Neural cell (in vitro differentiated cells): ENCODE results near the gene SUFU. TPM values are rescaled to one million over a fixed set of nuclear protein-coding genes. Genes with fewer than 3 reads are reported as not detected.

Experiments
- H2AFZ ChIP-seq: fragments of 200-600, 300-800 bp; sonication (generic), shearing (Covaris generic); 2 replicates; pipeline ENCODE4 v1.6.0; 2014; ENCODE audit warnings: low read depth, mild to moderate bottlenecking, antibody characterized with exemption, low read length, moderate library complexity
- H3F3A ChIP-seq: fragments of 200-600 bp; shearing (Covaris generic); 2 replicates; pipeline ENCODE4 v1.6.1; 2016; ENCODE audit warnings: mild to moderate bottlenecking, moderate library complexity, mixed read lengths, antibody characterized with exemption, low read length; ENCODE audit not compliant: insufficient read depth, poor library complexity, severe bottlenecking
- H3K27ac ChIP-seq: fragments of 200-600, 300-800 bp; sonication (generic), shearing (Covaris generic); 2 replicates; pipeline ENCODE4 v1.5.1; 2014; ENCODE audit warnings: mild to moderate bottlenecking, low read length, moderate library complexity
- H3K27me3 ChIP-seq: fragments of 300-800, 200-600 bp; sonication (generic), shearing (Covaris generic); 2 replicates; pipeline ENCODE4 v1.6.0; 2014; ENCODE audit warnings: mild to moderate bottlenecking, low read depth, low read length, moderate library complexity; ENCODE audit not compliant: insufficient read depth
- H3K36me3 ChIP-seq: fragments of 300-800, 200-600 bp; sonication (generic), shearing (Covaris generic); 2 replicates; pipeline ENCODE4 v1.5.1; 2014; ENCODE audit warnings: mild to moderate bottlenecking, antibody characterized with exemption, low read length, moderate library complexity; ENCODE audit not compliant: insufficient read depth
- H3K4me2 ChIP-seq: fragments of 300-800, 200-600 bp; sonication (generic), shearing (Covaris generic); 2 replicates; pipeline ENCODE4 v1.6.0; 2014; ENCODE audit warnings: mild to moderate bottlenecking, low read length
- H3K4me3 ChIP-seq: fragments of 300-800, 200-600 bp; sonication (generic), shearing (Covaris generic); 2 replicates; pipeline ENCODE4 v1.5.1; 2014; ENCODE audit warnings: mild to moderate bottlenecking, low read length, moderate library complexity
- H3K79me2 ChIP-seq: fragments of 200-600 bp; shearing (Covaris generic); replicated peaks from 2 replicates; pipeline ENCODE4 v1.6.0; 2014; ENCODE audit warnings: mild to moderate bottlenecking, low read length, moderate library complexity; ENCODE audit not compliant: insufficient read depth
- H3K9ac ChIP-seq: fragments of 300-800, 200-600 bp; sonication (generic), shearing (Covaris generic); 2 replicates; pipeline ENCODE4 v1.6.1; 2016; ENCODE audit warnings: mild to moderate bottlenecking, low read length, mixed read lengths
- H3K9me2 ChIP-seq: fragments of 200-600 bp; shearing (Covaris generic); 2 replicates; pipeline ENCODE4 v1.6.1; 2016; ENCODE audit warnings: mild to moderate bottlenecking, low read length, mixed read lengths; ENCODE audit not compliant: insufficient read depth
- H3K9me3 ChIP-seq: fragments of 200-600, 300-800 bp; sonication (generic), shearing (Covaris generic); 2 replicates; pipeline ENCODE4 v1.6.1; 2016; ENCODE audit warnings: mild to moderate bottlenecking, mixed run types, low read length, moderate library complexity, mixed read lengths
- H4K20me1 ChIP-seq: fragments of 200-600 bp; shearing (Covaris generic); 2 replicates; pipeline ENCODE4 v1.6.1; 2016; ENCODE audit warnings: mild to moderate bottlenecking, mixed run types; ENCODE audit not compliant: insufficient read depth
- EP300 ChIP-seq: fragments of 450-650 bp; conservative IDR thresholded peaks from 2 replicates; pipeline ENCODE4 v1.6.1; 2014; ENCODE audit warnings: antibody characterized with exemption, mild to moderate bottlenecking, moderate library complexity; ENCODE audit not compliant: poor library complexity, severe bottlenecking
- EZH2 ChIP-seq: fragments of 200-600, 300-800 bp; shearing (Covaris generic), sonication (generic); IDR thresholded peaks from 2 replicates; pipeline ENCODE4 v1.6.1; 2014; ENCODE audit warnings: antibody characterized with exemption, low read length, borderline replicate concordance, mild to moderate bottlenecking; ENCODE audit not compliant: insufficient read depth, poor library complexity, severe bottlenecking
- MXI1 ChIP-seq: fragments of 450-650 bp; conservative IDR thresholded peaks from 2 replicates; pipeline ENCODE4 v1.6.1; 2014; ENCODE audit warnings: antibody characterized with exemption, mild to moderate bottlenecking; ENCODE audit not compliant: poor library complexity, severe bottlenecking
- POLR2AphosphoS5 ChIP-seq: IDR thresholded peaks from 2 replicates; pipeline ENCODE4 v1.6.1; 2012
- RAD21 ChIP-seq: fragments of 450-650 bp; conservative IDR thresholded peaks from 2 replicates; pipeline ENCODE4 v1.6.1; 2014; ENCODE audit warnings: antibody characterized with exemption, mild to moderate bottlenecking, moderate library complexity
- SMC3 ChIP-seq: fragments of 450-650 bp; conservative IDR thresholded peaks from 2 replicates; pipeline ENCODE4 v1.6.1; 2014; ENCODE audit warnings: antibody characterized with exemption, mild to moderate bottlenecking, moderate library complexity; ENCODE audit not compliant: poor library complexity
- TAF1 ChIP-seq: IDR thresholded peaks from 2 replicates; pipeline ENCODE4 v1.6.1; 2012; ENCODE audit warnings: low read depth
- polyA plus RNA-seq: library from polyadenylated mRNA; depleted of rRNA; stranded (reverse); fragments of >200 nt; gene quantifications from 2 replicates; pipeline ENCODE4 v1.2.3, GENCODE V29; 2014
- TF ChIP-seq, protein P1 (sequence below): IDR thresholded peaks from 2 replicates; pipeline ENCODE4 v1.6.1; 2012; ENCODE audit warnings: borderline replicate concordance
- TF ChIP-seq, protein P2 (sequence below): fragments of 450-650 bp; IDR thresholded peaks from 2 replicates; pipeline ENCODE4 v1.5.1; 2014; ENCODE audit warnings: antibody characterized with exemption, mild to moderate bottlenecking, moderate library complexity; ENCODE audit not compliant: poor library complexity, severe bottlenecking

The SUFU gene
- polyA plus RNA-seq, 1 donor from 2014 or later: 4.8 TPM

DNA sequence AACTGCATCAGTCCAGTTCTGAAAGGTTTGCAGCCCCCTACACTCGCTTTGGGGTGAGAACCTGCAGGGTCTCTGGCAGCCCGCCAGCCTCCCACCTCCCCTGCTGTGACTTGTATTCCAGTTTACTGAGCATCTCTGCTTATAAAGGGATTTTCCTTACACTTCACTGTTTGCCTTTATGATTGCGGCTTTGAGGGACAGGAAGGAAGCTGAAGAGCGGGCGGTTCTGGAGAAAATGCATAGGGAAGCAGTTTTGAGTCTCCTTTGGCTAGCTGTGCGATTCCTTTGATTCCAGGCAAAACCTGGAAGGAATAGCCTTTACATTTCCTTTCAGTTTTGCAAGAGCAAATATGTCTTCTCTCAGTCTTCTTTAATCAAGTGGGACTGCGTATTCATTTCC lies 75.6 kb downstream of the SUFU start:
- Histone ChIP-seq H3K4me2 (no peak overlapping the region), H3K36me3 (no peaks in the 10 kb centered on the region), H3K9me3 (no peaks in the 10 kb centered on the region), H3K4me3 (no peak overlapping the region), H3F3A (no peaks in the 10 kb centered on the region), H3K27ac (no peak overlapping the region), H2AFZ (no peak overlapping the region), H3K79me2 (peaks cover 11% of the 10 kb centered on the region), H3K9ac (no peak overlapping the region), H4K20me1 (peaks cover 4% of the 10 kb centered on the region), H3K27me3 (no peaks in the 10 kb centered on the region), H3K9me2 (no peaks in the 10 kb centered on the region)
- no peak for TF ChIP-seq EZH2
- TF ChIP-seq RAD21: no peak
- no peak for TF ChIP-seq SMC3
- TF ChIP-seq, protein P1, sequence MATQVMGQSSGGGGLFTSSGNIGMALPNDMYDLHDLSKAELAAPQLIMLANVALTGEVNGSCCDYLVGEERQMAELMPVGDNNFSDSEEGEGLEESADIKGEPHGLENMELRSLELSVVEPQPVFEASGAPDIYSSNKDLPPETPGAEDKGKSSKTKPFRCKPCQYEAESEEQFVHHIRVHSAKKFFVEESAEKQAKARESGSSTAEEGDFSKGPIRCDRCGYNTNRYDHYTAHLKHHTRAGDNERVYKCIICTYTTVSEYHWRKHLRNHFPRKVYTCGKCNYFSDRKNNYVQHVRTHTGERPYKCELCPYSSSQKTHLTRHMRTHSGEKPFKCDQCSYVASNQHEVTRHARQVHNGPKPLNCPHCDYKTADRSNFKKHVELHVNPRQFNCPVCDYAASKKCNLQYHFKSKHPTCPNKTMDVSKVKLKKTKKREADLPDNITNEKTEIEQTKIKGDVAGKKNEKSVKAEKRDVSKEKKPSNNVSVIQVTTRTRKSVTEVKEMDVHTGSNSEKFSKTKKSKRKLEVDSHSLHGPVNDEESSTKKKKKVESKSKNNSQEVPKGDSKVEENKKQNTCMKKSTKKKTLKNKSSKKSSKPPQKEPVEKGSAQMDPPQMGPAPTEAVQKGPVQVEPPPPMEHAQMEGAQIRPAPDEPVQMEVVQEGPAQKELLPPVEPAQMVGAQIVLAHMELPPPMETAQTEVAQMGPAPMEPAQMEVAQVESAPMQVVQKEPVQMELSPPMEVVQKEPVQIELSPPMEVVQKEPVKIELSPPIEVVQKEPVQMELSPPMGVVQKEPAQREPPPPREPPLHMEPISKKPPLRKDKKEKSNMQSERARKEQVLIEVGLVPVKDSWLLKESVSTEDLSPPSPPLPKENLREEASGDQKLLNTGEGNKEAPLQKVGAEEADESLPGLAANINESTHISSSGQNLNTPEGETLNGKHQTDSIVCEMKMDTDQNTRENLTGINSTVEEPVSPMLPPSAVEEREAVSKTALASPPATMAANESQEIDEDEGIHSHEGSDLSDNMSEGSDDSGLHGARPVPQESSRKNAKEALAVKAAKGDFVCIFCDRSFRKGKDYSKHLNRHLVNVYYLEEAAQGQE: no peak
- TF ChIP-seq MXI1: no peak
- TF ChIP-seq TAF1: no peak
- TF ChIP-seq EP300: no peak
- TF ChIP-seq, protein P2, sequence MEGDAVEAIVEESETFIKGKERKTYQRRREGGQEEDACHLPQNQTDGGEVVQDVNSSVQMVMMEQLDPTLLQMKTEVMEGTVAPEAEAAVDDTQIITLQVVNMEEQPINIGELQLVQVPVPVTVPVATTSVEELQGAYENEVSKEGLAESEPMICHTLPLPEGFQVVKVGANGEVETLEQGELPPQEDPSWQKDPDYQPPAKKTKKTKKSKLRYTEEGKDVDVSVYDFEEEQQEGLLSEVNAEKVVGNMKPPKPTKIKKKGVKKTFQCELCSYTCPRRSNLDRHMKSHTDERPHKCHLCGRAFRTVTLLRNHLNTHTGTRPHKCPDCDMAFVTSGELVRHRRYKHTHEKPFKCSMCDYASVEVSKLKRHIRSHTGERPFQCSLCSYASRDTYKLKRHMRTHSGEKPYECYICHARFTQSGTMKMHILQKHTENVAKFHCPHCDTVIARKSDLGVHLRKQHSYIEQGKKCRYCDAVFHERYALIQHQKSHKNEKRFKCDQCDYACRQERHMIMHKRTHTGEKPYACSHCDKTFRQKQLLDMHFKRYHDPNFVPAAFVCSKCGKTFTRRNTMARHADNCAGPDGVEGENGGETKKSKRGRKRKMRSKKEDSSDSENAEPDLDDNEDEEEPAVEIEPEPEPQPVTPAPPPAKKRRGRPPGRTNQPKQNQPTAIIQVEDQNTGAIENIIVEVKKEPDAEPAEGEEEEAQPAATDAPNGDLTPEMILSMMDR: no peak
- no peak for TF ChIP-seq POLR2AphosphoS5

DNA sequence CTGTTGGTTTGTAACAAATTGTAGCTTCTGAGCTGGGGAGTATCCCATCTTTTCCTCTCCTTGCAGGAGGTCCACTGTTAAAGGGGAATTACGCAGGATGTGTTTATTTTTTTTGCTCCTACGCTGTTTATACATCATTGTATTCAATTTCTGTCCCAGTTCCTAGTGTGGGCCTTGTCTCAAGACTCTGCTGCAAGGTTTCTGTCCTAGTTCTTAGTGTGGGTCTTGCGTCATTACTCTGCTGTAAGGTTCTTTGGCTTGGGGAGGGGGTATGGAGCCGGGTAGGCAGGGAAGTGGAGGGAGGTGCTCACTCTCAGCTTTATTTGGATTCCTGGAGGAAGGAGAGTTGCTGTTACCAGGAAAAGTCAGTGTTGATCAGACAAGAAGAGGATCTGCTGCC lies 76.5 kb downstream of the SUFU start:
- Histone ChIP-seq H3K36me3 (no peaks in the 10 kb centered on the region), H4K20me1 (peaks cover 4% of the 10 kb centered on the region), H3K4me3 (no peak overlapping the region), H2AFZ (no peak overlapping the region), H3K4me2 (no peak overlapping the region), H3K9me3 (no peaks in the 10 kb centered on the region), H3K9ac (no peak overlapping the region), H3K9me2 (no peaks in the 10 kb centered on the region), H3F3A (no peaks in the 10 kb centered on the region), H3K27ac (no peak overlapping the region), H3K27me3 (no peaks in the 10 kb centered on the region), H3K79me2 (peaks cover 12% of the 10 kb centered on the region)
- no peak for TF ChIP-seq EZH2
- TF ChIP-seq MXI1: no peak
- no peak for TF ChIP-seq SMC3
- TF ChIP-seq EP300: no peak
- TF ChIP-seq RAD21: no peak
- TF ChIP-seq POLR2AphosphoS5: no peak
- TF ChIP-seq, protein P2: no peak
- no peak for TF ChIP-seq TAF1
- TF ChIP-seq, protein P1: no peak
